Stimulated activated naive CD8-positive, alpha-beta T cell treated with anti-CD3 and anti-CD28 coated beads, Interleukin-15, Interleukin-2, amounts not matched to agents 100 ng/mL and 50 ng/mL, for 24 hours (primary cell): Measurements from ENCODE around the gene UBASH3B.
A peak's percentile ranks its signal among the peaks of the same experiment; 100 is the strongest.
"Not testable (repeated sequence)": the region's sequence is repeated elsewhere in the genome, so short reads cannot be mapped to it uniquely, and the experiment has no call there.

Source experiments
- H3K27ac Mint-ChIP-seq: one replicate; pipeline ENCODE4 v1.8.0; 2021; ENCODE audit warnings: mild to moderate bottlenecking, mixed read lengths
- H3K27me3 Mint-ChIP-seq: one replicate; pipeline ENCODE4 v1.8.0; 2021; ENCODE audit warnings: mixed read lengths
- H3K36me3 Mint-ChIP-seq: one replicate; pipeline ENCODE4 v1.8.0; 2021; ENCODE audit warnings: low read depth, mixed read lengths
- H3K4me1 Mint-ChIP-seq: one replicate; pipeline ENCODE4 v1.8.0; 2021; ENCODE audit warnings: low read depth, mixed read lengths
- H3K4me3 Mint-ChIP-seq: one replicate; pipeline ENCODE4 v1.8.0; 2021; ENCODE audit warnings: mild to moderate bottlenecking, mixed read lengths
- H3K9me3 Mint-ChIP-seq: one replicate; pipeline ENCODE4 v1.8.0; 2021; ENCODE audit warnings: mixed read lengths

Gene UBASH3B, protein sequence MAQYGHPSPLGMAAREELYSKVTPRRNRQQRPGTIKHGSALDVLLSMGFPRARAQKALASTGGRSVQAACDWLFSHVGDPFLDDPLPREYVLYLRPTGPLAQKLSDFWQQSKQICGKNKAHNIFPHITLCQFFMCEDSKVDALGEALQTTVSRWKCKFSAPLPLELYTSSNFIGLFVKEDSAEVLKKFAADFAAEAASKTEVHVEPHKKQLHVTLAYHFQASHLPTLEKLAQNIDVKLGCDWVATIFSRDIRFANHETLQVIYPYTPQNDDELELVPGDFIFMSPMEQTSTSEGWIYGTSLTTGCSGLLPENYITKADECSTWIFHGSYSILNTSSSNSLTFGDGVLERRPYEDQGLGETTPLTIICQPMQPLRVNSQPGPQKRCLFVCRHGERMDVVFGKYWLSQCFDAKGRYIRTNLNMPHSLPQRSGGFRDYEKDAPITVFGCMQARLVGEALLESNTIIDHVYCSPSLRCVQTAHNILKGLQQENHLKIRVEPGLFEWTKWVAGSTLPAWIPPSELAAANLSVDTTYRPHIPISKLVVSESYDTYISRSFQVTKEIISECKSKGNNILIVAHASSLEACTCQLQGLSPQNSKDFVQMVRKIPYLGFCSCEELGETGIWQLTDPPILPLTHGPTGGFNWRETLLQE

DNA sequence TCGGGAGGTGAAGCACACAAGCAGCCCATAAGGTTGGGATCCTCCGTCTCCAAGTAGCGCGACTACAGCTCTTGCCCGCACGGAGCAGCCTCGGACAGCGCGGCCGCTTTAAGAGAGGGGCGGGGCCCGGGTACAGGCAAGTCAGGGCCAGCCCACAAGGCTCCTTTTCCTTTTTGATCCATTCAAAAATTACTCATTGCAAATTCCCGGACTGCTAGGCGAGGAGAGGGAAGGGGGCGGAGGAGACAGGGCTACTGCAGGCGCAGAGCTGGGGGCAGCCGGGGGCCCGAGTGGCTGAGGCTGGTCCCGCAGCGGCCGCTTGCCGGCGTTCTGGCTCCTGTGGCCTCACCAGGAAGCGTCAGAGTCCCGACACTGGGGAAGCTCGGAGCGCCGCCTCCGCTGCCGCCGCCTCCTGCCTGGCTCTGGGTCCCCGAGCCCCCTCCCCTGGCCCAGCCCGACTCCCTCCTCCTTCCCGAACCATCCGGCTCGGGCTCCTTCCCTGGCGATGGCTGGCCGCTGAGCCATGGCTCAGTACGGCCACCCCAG lies at the start of gene UBASH3B:
Gene UBASH3B, plus strand, starts transcription at position 196 of the 546 bp plus-strand sequence. Its CDS starts 328 bp downstream, at position 524.
- Mint-ChIP-seq H3K4me1 (peaks cover 47% of the 10 kb centered on the region), H3K27ac (peak within 1 kb of the TSS; percentile 80), H3K27me3 (peaks cover 5% of the 10 kb centered on the region), H3K36me3 (peaks cover 8% of the 10 kb centered on the region), H3K9me3 (no peaks in the 10 kb centered on the region), H3K4me3 (peak within 1 kb of the TSS; percentile 96)

DNA sequence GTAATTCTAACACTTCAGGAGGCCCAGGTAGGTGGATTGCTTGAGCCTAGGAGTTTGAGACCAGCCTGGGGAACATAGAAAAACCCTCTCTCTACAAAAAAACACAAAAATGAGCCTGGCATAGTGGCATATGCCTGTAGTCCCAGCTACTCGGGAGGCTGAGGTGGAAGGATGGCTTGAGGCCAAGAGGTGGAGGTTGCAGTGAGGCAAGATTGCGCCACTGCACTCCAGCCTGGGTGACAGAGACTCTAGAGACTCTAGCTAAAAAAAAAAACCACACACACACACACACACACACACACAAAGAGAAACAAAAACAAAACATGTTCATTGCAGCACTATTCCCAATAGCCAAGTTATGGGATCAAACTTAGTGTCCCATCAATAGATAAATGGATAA lies 48.4 kb upstream of the UBASH3B start:
- H3K27me3 Mint-ChIP-seq, H3K4me1 Mint-ChIP-seq, H3K4me3 Mint-ChIP-seq, H3K9me3 Mint-ChIP-seq, H3K27ac Mint-ChIP-seq, H3K36me3 Mint-ChIP-seq: not testable (repeated sequence)

DNA sequence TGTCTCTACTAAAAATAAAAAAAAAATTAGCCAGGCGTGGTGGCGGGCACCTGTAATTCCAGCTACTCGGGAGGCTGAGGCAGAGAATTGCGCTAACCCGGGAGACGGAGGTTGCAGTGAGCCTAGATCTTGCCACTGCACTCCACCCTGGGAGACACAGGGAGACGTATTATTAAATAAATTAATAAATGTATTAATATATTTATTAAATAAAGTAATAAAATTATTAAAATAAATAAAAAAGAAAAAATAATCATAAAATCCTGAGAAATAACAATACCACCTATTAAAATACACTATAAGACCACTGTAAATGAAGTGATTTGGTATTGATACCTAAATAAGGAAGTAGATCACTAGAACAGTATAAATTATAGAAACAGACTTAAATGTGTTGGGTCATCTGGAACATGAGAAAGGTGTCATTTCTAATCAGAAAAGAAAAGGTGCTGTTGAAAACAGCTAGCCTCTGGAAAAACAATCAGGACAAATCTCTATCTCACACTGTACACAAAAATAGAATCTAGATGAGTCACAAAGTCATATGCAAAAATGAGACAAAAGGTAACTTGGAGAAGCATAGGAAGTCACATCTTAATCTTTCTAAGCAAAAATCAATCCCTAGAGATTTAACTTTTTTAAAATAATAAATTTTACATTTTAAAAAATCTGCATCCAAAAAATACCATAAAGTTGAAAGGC lies 43.2 kb upstream of the UBASH3B start:
- Mint-ChIP-seq H3K36me3 (no peaks in the 10 kb centered on the region), H3K27me3 (peaks cover 3% of the 10 kb centered on the region), H3K4me1 (peaks cover 2% of the 10 kb centered on the region), H3K9me3 (no peaks in the 10 kb centered on the region), H3K27ac (no peak overlapping the region), H3K4me3 (no peak overlapping the region)

DNA sequence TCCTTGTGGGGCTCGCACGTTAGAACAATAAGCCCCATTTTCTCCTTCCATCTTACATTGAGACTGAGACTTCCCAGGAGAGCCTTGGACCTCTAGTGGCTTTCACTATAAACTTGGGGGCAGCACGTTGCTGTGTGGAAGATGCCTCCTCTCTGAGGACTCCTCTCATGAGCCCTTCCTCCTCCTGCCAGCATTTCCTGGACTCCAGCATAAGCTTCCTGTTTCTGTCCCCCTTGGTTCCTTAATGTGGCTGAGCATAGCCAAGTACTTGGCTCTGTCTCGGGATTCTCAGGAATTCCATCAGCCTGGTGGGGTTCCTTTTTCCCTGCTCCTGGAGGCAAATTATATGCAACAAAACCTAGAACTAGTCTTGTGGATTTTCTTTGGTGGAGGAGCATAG lies 38.8 kb upstream of the UBASH3B start:
- no peaks in the 10 kb centered on the region for H3K9me3 Mint-ChIP-seq
- no peak overlapping the region for H3K4me3 Mint-ChIP-seq
- peaks cover 3% of the 10 kb centered on the region for H3K27me3 Mint-ChIP-seq
- no peaks in the 10 kb centered on the region for H3K36me3 Mint-ChIP-seq
- H3K27ac Mint-ChIP-seq: no peak overlapping the region
- H3K4me1 Mint-ChIP-seq: peaks cover 5% of the 10 kb centered on the region

DNA sequence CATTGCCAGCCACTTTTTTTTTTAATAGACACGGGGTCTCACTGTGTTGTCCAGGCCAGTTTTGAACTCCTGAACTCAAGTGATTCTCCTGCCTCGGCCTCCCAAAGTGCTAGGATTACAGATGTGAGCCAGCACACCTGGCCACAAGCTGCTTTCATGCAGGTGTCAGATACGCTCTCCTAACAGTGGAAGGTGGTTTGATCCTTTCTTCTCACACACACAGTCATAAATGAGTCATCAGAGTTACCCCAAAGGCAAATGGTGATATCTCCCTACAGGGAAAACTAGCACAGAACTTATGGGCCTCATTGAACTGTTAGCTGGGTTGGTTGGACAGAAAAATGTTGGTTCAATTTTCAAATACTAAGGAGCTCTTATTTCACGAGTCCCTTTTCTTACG lies 38.2 kb upstream of the UBASH3B start:
- Mint-ChIP-seq H3K4me1 (peaks cover 5% of the 10 kb centered on the region), H3K36me3 (no peaks in the 10 kb centered on the region), H3K27me3 (peaks cover 3% of the 10 kb centered on the region), H3K4me3 (no peak overlapping the region), H3K27ac (no peak overlapping the region), H3K9me3 (no peaks in the 10 kb centered on the region)

DNA sequence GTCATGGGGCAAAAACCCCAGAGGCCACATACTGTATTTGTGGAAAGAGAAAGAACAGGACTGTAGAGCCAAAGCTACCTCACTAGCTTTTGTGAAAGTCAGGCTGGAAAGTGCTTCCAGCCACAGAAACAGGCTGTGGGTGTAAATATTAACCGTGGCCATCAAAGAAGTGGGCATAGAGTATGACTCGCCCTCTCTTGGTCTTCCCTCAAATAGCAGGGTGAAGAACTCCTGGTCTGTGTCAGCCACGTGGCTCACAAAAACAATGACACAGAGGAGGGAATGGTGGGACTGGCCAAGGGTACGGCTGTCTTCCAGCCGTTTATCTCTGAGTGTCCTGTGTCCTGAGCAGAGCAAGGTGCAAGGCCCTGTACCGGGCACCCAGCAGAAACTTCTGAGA lies 37.6 kb upstream of the UBASH3B start:
- peaks cover 3% of the 10 kb centered on the region for H3K27me3 Mint-ChIP-seq
- H3K27ac Mint-ChIP-seq: no peak overlapping the region
- H3K9me3 Mint-ChIP-seq: no peaks in the 10 kb centered on the region
- H3K4me1 Mint-ChIP-seq: peaks cover 5% of the 10 kb centered on the region
- H3K4me3 Mint-ChIP-seq: no peak overlapping the region
- no peaks in the 10 kb centered on the region for H3K36me3 Mint-ChIP-seq

DNA sequence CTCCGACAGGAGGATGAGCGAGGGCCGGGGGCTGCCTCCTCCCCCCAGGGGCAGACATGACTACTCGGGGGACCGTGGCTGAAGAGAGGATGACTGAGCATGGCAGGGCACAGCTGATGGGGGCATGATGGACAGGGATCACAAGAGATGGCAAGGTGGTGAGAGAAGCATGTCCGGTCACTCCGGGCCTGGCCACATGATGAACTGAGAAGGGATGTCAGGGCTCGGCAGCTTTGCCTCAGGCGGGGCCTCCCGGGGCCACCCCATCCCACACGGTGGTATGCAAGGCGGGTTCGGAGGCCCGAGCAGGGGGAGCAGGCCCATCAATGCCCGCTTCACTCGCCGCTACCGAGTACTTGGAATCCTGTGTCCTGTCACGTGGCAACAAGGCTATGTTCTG lies 36.6 kb upstream of the UBASH3B start:
- Mint-ChIP-seq H3K4me1 (peaks cover 5% of the 10 kb centered on the region), H3K27ac (no peak overlapping the region), H3K4me3 (no peak overlapping the region), H3K9me3 (no peaks in the 10 kb centered on the region), H3K36me3 (no peaks in the 10 kb centered on the region), H3K27me3 (peaks cover 3% of the 10 kb centered on the region)

DNA sequence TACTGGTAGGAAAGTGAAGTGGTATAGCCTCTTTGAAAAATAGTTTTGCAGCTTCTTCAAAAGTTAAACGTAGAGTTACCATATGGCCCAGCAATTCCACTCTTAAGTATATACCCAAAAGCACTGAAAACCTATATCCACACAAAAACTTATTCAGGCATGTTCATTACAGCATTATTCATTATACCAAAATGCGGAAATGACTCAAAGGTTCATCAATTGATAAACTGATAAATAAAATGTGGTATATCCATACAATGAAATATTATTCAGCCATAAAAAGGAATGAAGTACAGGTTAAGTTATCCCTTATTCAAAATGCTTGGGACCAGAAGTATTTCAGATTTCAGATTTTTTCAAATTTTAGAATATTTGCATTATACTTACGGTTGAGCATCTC lies 35.8 kb upstream of the UBASH3B start:
- no peak overlapping the region for H3K27ac Mint-ChIP-seq
- peaks cover 3% of the 10 kb centered on the region for H3K27me3 Mint-ChIP-seq
- H3K4me3 Mint-ChIP-seq: no peak overlapping the region
- H3K9me3 Mint-ChIP-seq: no peaks in the 10 kb centered on the region
- peaks cover 5% of the 10 kb centered on the region for H3K4me1 Mint-ChIP-seq
- no peaks in the 10 kb centered on the region for H3K36me3 Mint-ChIP-seq

DNA sequence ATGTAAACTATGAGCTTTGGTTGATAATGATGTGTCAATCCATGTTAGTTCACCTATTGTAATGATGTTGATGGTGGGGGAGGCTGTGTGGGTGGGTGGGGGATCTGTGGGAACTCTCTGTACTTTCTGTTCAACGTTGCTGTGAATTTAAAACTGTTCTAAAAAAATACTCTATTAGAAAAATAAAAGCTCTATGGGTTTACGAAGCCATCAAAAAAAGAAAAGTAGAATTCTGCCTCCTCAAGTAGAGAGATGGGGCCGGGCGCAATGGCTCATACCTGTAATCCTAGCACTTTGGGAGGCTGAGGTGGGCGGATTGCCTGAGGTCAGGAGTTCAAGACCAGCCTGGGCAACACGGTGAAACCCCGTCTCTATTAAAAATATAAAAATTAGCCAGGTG lies 30.0 kb upstream of the UBASH3B start:
- not testable (repeated sequence) for H3K9me3 Mint-ChIP-seq, H3K4me3 Mint-ChIP-seq, H3K27ac Mint-ChIP-seq, H3K36me3 Mint-ChIP-seq, H3K4me1 Mint-ChIP-seq, H3K27me3 Mint-ChIP-seq

DNA sequence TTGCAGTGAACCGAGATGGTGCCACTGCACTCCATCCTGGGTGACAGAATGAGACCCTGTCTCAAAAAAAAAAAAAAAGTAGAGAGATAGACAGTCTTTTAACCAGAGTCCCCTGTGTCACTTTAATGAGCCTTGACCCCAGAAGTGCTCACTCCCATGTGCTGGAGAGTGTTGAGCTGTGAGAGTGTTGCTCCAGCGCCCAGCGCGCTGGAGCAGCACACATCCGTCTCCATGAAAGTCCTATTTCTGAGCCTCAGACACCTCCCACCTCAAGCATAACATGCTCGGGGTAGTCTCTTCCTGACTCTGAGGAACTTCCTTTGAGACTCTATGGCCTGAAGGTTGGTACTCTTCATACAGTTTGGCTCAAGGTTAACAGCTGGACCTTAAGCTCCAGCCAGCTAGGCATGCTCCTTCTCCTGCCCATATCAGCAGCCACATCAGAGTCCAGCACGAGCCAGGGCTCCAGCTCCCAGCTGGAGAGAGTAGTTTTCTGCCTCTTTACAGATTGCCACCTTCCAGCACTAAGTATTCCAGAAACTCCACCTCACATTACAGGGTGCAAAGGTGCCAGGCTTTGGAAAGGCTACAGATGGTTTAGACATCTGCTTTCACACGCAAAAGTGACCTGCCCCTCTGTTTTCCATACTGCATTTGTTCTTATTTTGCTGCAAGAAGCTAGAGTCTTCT lies 29.4 kb upstream of the UBASH3B start:
- Mint-ChIP-seq H3K4me1 (peaks cover 8% of the 10 kb centered on the region), H3K27me3 (no peaks in the 10 kb centered on the region), H3K9me3 (no peaks in the 10 kb centered on the region), H3K27ac (no peak overlapping the region), H3K4me3 (no peak overlapping the region), H3K36me3 (no peaks in the 10 kb centered on the region)

DNA sequence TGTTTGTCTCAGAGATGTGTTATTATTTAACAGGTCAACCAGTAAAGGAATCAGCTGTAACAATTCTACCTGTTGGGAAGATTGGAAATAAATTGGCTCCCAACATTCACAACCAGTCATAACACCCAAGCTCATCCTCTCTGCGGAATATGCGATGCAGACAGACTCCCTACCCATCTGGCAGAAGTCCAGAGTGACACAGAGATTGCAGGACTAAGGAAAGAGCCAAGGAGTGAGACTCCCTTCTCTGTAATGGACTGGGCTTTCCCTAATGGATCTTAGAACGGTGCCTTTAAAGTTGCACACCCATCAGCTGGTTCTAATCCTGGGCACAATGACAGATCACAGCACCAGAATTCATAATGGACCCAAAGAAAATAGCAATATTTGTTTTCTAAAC lies 27.8 kb upstream of the UBASH3B start:
- Mint-ChIP-seq H3K27ac (no peak overlapping the region), H3K36me3 (no peaks in the 10 kb centered on the region), H3K4me3 (no peak overlapping the region), H3K9me3 (no peaks in the 10 kb centered on the region), H3K27me3 (no peaks in the 10 kb centered on the region), H3K4me1 (peaks cover 8% of the 10 kb centered on the region)

DNA sequence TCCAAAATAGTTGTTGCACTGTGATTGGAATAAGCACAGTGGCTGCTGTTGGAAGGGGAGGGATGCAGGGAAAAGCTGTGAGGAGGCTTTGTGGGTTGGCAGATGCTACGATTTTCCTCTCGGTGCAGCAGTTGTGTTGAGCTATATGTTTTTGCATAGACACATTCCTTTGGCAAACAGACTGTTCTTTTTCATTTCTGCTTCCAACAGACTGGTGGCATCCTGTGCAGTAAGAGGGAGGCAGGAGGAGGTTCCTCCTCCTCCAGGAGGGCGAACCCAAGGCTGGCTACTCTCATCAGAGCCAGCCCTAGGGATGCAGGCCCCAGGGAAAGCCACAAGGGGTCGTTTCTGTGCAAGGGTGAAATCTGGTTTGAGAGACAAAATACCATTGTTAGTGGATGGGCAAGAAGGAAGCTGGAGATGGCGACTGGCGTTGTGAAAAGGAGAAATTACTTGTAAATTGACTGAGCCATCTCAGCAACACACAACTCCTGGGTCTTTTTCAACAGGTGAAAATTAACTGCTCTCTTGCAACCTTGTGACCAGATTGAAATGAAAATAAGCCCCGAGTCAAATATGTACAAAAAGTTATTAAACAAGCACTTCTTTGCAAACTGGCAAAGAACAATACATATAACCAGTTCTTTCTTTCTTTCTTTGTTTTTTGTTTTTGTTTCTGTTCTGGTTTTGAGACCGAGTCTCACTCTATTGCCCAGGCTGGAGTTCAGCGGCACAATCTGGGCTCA lies 26.5 kb upstream of the UBASH3B start:
- Mint-ChIP-seq H3K4me1 (peaks cover 11% of the 10 kb centered on the region), H3K27ac (peak overlapping the region; percentile 52), H3K27me3 (no peaks in the 10 kb centered on the region), H3K9me3 (no peaks in the 10 kb centered on the region), H3K36me3 (no peaks in the 10 kb centered on the region), H3K4me3 (no peak overlapping the region)

DNA sequence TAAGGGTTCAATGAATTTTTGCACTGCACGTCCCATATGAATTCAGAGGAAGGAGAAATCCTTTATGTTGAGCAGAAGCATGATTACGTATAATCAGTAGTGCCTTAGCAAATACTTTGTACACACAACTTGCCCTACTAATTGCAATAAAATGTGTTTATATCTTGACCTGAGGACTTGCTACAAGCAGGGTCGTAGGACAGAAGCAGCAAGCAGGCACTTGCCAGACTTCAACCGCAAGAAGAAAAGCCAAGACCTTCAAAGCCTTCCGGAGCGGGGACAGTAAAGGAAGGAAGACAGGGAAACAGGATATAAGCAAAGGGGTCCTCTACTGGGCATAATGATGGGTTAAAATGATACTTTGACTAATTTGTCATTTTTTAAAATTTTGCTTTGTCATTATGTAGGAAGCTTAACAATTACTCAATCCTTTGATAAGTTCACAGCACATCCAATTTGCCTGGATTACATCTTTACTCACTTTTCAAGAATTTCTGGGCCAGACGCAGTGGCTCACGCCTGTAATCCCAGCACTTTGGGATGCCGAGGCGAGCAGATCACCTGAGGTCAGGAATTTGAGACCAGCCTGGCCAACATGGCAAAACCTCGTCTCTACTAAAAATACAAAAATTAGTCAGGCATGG lies 23.2 kb upstream of the UBASH3B start:
- no peaks in the 10 kb centered on the region for H3K9me3 Mint-ChIP-seq
- no peak overlapping the region for H3K4me3 Mint-ChIP-seq
- H3K4me1 Mint-ChIP-seq: peaks cover 13% of the 10 kb centered on the region
- no peaks in the 10 kb centered on the region for H3K27me3 Mint-ChIP-seq
- H3K36me3 Mint-ChIP-seq: no peaks in the 10 kb centered on the region
- no peak overlapping the region for H3K27ac Mint-ChIP-seq
